ENCODE results near the gene IQCN.

GRCh38 chr19:18282788-18283141, 8.5 kb upstream of the IQCN start:
- TF ChIP-seq ZBTB33 (IDR thresholded peaks at IDR 0.05) (no peak), CTCF (IDR thresholded peaks at IDR 0.05; ENCODE audit: low read depth, low read length, missing input control) (no peak), ATF3 (IDR thresholded peaks at IDR 0.05) (no peak), RAD21 (IDR thresholded peaks at IDR 0.05) (no peak), SP1 (IDR thresholded peaks at IDR 0.05) (no peak), YY1 (IDR thresholded peaks at IDR 0.05) (no peak), JUND (IDR thresholded peaks at IDR 0.05) (no peak), FOXA2 (IDR thresholded peaks at IDR 0.05) (no peak), TAF1 (conservative IDR thresholded peaks at IDR 0.05) (no peak)
- TF ChIP-seq, protein P1, sequence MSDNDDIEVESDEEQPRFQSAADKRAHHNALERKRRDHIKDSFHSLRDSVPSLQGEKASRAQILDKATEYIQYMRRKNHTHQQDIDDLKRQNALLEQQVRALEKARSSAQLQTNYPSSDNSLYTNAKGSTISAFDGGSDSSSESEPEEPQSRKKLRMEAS (IDR thresholded peaks at IDR 0.05), result no peak
- TF ChIP-seq, protein P2, sequence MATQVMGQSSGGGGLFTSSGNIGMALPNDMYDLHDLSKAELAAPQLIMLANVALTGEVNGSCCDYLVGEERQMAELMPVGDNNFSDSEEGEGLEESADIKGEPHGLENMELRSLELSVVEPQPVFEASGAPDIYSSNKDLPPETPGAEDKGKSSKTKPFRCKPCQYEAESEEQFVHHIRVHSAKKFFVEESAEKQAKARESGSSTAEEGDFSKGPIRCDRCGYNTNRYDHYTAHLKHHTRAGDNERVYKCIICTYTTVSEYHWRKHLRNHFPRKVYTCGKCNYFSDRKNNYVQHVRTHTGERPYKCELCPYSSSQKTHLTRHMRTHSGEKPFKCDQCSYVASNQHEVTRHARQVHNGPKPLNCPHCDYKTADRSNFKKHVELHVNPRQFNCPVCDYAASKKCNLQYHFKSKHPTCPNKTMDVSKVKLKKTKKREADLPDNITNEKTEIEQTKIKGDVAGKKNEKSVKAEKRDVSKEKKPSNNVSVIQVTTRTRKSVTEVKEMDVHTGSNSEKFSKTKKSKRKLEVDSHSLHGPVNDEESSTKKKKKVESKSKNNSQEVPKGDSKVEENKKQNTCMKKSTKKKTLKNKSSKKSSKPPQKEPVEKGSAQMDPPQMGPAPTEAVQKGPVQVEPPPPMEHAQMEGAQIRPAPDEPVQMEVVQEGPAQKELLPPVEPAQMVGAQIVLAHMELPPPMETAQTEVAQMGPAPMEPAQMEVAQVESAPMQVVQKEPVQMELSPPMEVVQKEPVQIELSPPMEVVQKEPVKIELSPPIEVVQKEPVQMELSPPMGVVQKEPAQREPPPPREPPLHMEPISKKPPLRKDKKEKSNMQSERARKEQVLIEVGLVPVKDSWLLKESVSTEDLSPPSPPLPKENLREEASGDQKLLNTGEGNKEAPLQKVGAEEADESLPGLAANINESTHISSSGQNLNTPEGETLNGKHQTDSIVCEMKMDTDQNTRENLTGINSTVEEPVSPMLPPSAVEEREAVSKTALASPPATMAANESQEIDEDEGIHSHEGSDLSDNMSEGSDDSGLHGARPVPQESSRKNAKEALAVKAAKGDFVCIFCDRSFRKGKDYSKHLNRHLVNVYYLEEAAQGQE (IDR thresholded peaks at IDR 0.05), result no peak
